ENCODE data around the gene RHCG.

- TF ChIP-seq CTCF (IDR thresholded peaks at IDR 0.05 in 8 of 11, conservative IDR thresholded peaks at IDR 0.05 in 3 of 11) (peak in 2 of 11 experiments; percentile 18 to 19), POLR2A (IDR thresholded peaks at IDR 0.05) (no peak), POLR2AphosphoS5 (IDR thresholded peaks at IDR 0.05) (no peak)
These were observed 4.2 kb downstream of the RHCG start for GRCh38 chr15:89492111-89492641.

Measured in spleen (tissue), 7 donors.